K562 (cell line): ENCODE data around the gene YJEFN3. TPM values are rescaled to one million over a fixed set of nuclear protein-coding genes. Genes with fewer than 3 reads are reported as not detected.

ENCODE experiments used
- ARID1B ChIP-seq: fragments of 450-650 bp; IDR thresholded peaks from 2 replicates; pipeline ENCODE4 v1.6.1; 2016; ENCODE audit warnings: antibody characterized with exemption, mild to moderate bottlenecking, inconsistent platforms
- DPF2 ChIP-seq: fragments of 450-650 bp; IDR thresholded peaks from 2 replicates; pipeline ENCODE4 v1.6.1; 2016
- KLF16 ChIP-seq: IDR thresholded peaks from 2 replicates; pipeline ENCODE4 v1.6.1; 2016; ENCODE audit warnings: antibody characterized with exemption
- MIER1 ChIP-seq: fragments of 450-650 bp; IDR thresholded peaks from 2 replicates; pipeline ENCODE4 v1.6.1; 2016; ENCODE audit warnings: antibody characterized with exemption, mild to moderate bottlenecking, low read depth
- NCOA6 ChIP-seq: fragments of 450-650 bp; IDR thresholded peaks from 2 replicates; pipeline ENCODE4 v1.6.1; 2017; ENCODE audit warnings: mild to moderate bottlenecking
- NFYB ChIP-seq: IDR thresholded peaks from 2 replicates; pipeline ENCODE4 v1.6.1; 2011; ENCODE audit warnings: mild to moderate bottlenecking, moderate library complexity; ENCODE audit not compliant: insufficient read length; ENCODE audit errors: extremely low read depth
- SNIP1 ChIP-seq: fragments of 450-650 bp; IDR thresholded peaks from 2 replicates; pipeline ENCODE4 v1.7.1; 2017; ENCODE audit warnings: low read depth, mild to moderate bottlenecking
- polyA plus RNA-seq, 8 experiments: library from polyadenylated mRNA; depleted of rRNA in 4 of 8; stranded (reverse) in 5 of 8; unstranded in 3 of 8; fragments of >200 nt; fragmentation: Nextera tagmentation in 2 of 8; fragmentation: Illumina TruSeq in 1 of 8; extraction: Ambion mirVana in 2 of 8; extraction: Trizol in 1 of 8; gene quantifications; 2 replicates each; pipeline versions ENCODE4 v1.2.1 to v1.2.3, GENCODE V29; 2011 to 2014; ENCODE audit warnings: inconsistent platforms in 1 of 8, missing spikeins in 1 of 8
- total RNA-seq, 7 experiments: library from RNA; depleted of rRNA in 6 of 7; stranded (reverse); fragments of >200 nt in 6 of 7; fragmentation: Illumina TruSeq in 2 of 7; extraction: Trizol in 2 of 7; gene quantifications; 2 replicates each; pipeline versions ENCODE4 v1.2.1 to v1.2.3, GENCODE V29; 2011 to 2021; ENCODE audit warnings: low replicate concordance in 1 of 7
- TF ChIP-seq, protein P1 (sequence below): fragments of 450-650 bp; IDR thresholded peaks from one replicate; pipeline ENCODE4 v1.6.1; 2018; ENCODE audit warnings: mild to moderate bottlenecking, moderate library complexity; ENCODE audit not compliant: partially characterized antibody
- TF ChIP-seq, protein P2 (sequence below): sonication (generic); formaldehyde crosslinking; IDR thresholded peaks from 2 replicates; pipeline ENCODE4 v1.8.0; 2023; ENCODE audit warnings: mild to moderate bottlenecking, missing genetic modification reagents
- TF ChIP-seq, protein P3 (sequence below): fragments of 450-650 bp; IDR thresholded peaks from 2 replicates; pipeline ENCODE4 v1.6.1; 2016
- TF ChIP-seq, protein P4 (sequence below): fragments of 250-450 bp; sonication (Bioruptor Pico); IDR thresholded peaks from 2 replicates; pipeline ENCODE4 v1.5.0; 2022; ENCODE audit warnings: mild to moderate bottlenecking
- TF ChIP-seq, protein P5 (sequence below), 2 experiments: fragments of 450-650 bp; formaldehyde crosslinking in 1 of 2; IDR thresholded peaks; 2 replicates each; pipeline versions ENCODE4 v1.4.0 to v1.6.1; 2014 to 2020; ENCODE audit warnings: mild to moderate bottlenecking in 2 of 2, borderline replicate concordance in 1 of 2, low read depth in 1 of 2

Gene YJEFN3
- total and polyA plus RNA-seq, 9 of the 15 experiments (the other 6 are each of a cell fraction or from before 2014, with no cell fraction given), result 0.04 to 5.8 (median 1.3) TPM; not detected in 1

DNA sequence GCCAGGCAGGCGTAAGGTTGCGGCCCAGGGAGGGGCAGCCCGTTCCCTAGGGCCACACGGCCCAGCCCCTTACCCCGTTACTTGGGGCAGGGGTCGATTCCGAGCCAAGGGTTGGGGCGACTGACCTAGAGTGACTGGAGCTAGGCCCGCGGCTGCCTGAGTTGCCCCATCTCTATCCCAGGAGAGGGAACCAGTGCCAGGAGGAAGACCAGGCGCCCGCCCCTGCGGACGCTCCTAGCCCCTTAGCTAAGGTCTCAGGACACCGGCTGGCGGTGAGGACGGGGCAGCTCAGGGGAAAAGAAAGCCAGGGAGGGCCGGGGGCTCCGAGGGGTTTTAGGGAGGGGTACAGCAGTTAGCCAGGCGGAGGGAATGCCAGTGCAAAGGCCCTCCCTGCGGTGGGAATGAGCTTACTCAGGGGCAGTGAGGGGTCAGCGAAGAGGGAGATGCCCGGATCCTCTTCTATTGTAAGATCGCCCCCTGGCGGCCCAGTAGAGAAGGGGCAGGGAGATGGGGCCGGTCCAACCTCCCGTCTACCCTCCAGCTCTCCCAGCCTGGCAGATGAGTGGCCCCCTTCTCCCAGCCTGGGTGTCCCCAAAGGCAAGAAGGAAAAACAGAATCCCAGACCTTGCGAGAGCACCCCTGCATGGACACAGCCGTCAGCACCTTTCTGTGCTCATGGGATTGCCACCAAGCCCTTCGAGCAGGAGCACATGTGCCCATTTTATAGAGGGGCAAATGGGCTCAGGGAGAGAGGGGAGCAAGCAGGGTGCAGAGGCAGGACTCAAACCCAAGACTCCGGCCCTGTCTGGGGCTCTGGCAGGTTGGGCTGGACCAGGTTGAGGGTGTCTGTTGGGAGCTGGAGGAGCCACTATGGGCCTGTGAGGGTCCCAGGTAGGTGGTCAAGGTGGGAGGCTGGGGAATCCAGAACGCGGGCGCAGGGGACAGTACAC is 25.6 kb downstream of the YJEFN3 start (continued):
- TF ChIP-seq, protein P1, sequence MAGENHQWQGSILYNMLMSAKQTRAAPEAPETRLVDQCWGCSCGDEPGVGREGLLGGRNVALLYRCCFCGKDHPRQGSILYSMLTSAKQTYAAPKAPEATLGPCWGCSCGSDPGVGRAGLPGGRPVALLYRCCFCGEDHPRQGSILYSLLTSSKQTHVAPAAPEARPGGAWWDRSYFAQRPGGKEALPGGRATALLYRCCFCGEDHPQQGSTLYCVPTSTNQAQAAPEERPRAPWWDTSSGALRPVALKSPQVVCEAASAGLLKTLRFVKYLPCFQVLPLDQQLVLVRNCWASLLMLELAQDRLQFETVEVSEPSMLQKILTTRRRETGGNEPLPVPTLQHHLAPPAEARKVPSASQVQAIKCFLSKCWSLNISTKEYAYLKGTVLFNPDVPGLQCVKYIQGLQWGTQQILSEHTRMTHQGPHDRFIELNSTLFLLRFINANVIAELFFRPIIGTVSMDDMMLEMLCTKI, result no peak
- TF ChIP-seq, protein P2, sequence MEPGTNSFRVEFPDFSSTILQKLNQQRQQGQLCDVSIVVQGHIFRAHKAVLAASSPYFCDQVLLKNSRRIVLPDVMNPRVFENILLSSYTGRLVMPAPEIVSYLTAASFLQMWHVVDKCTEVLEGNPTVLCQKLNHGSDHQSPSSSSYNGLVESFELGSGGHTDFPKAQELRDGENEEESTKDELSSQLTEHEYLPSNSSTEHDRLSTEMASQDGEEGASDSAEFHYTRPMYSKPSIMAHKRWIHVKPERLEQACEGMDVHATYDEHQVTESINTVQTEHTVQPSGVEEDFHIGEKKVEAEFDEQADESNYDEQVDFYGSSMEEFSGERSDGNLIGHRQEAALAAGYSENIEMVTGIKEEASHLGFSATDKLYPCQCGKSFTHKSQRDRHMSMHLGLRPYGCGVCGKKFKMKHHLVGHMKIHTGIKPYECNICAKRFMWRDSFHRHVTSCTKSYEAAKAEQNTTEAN, result no peak
- no peak for TF ChIP-seq NFYB
- TF ChIP-seq DPF2, result no peak
- TF ChIP-seq KLF16, result 0 out of 2 replicates have a peak, but pooled peaks have one; percentile 24
- TF ChIP-seq, protein P3, sequence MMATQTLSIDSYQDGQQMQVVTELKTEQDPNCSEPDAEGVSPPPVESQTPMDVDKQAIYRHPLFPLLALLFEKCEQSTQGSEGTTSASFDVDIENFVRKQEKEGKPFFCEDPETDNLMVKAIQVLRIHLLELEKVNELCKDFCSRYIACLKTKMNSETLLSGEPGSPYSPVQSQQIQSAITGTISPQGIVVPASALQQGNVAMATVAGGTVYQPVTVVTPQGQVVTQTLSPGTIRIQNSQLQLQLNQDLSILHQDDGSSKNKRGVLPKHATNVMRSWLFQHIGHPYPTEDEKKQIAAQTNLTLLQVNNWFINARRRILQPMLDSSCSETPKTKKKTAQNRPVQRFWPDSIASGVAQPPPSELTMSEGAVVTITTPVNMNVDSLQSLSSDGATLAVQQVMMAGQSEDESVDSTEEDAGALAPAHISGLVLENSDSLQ, result no peak
- TF ChIP-seq SNIP1, result no peak
- TF ChIP-seq, protein P4, sequence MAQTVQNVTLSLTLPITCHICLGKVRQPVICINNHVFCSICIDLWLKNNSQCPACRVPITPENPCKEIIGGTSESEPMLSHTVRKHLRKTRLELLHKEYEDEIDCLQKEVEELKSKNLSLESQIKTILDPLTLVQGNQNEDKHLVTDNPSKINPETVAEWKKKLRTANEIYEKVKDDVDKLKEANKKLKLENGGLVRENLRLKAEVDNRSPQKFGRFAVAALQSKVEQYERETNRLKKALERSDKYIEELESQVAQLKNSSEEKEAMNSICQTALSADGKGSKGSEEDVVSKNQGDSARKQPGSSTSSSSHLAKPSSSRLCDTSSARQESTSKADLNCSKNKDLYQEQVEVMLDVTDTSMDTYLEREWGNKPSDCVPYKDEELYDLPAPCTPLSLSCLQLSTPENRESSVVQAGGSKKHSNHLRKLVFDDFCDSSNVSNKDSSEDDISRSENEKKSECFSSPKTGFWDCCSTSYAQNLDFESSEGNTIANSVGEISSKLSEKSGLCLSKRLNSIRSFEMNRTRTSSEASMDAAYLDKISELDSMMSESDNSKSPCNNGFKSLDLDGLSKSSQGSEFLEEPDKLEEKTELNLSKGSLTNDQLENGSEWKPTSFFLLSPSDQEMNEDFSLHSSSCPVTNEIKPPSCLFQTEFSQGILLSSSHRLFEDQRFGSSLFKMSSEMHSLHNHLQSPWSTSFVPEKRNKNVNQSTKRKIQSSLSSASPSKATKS, result no peak
- TF ChIP-seq, protein P5, sequence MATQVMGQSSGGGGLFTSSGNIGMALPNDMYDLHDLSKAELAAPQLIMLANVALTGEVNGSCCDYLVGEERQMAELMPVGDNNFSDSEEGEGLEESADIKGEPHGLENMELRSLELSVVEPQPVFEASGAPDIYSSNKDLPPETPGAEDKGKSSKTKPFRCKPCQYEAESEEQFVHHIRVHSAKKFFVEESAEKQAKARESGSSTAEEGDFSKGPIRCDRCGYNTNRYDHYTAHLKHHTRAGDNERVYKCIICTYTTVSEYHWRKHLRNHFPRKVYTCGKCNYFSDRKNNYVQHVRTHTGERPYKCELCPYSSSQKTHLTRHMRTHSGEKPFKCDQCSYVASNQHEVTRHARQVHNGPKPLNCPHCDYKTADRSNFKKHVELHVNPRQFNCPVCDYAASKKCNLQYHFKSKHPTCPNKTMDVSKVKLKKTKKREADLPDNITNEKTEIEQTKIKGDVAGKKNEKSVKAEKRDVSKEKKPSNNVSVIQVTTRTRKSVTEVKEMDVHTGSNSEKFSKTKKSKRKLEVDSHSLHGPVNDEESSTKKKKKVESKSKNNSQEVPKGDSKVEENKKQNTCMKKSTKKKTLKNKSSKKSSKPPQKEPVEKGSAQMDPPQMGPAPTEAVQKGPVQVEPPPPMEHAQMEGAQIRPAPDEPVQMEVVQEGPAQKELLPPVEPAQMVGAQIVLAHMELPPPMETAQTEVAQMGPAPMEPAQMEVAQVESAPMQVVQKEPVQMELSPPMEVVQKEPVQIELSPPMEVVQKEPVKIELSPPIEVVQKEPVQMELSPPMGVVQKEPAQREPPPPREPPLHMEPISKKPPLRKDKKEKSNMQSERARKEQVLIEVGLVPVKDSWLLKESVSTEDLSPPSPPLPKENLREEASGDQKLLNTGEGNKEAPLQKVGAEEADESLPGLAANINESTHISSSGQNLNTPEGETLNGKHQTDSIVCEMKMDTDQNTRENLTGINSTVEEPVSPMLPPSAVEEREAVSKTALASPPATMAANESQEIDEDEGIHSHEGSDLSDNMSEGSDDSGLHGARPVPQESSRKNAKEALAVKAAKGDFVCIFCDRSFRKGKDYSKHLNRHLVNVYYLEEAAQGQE (IDR thresholded peaks at IDR 0.05; ENCODE audit: borderline replicate concordance), result peak; percentile 46; the same call in 1 of the 2 replicates
- TF ChIP-seq, protein P5 (CRISPR knock-in tag; IDR thresholded peaks at IDR 0.05; ENCODE audit: low read depth), result no peak
- TF ChIP-seq ARID1B, result no peak
- TF ChIP-seq MIER1, result peak; percentile 4; the same call in 1 of the 2 replicates
- no peak for TF ChIP-seq NCOA6
